Mammary epithelial cell (primary cell): ENCODE measurements around the gene LAMC3.

Source experiments
- CTCF ChIP-seq, 2 donors: IDR thresholded peaks in 1 of 2; conservative IDR thresholded peaks in 1 of 2; 2 replicates each; pipeline ENCODE4 v1.5.1; 2011 to 2012; ENCODE audit warnings: inconsistent platforms in 2 of 2, low read length in 2 of 2, mild to moderate bottlenecking in 2 of 2, control low read depth in 1 of 2, low read depth in 1 of 2; ENCODE audit not compliant: insufficient read depth in 1 of 2; ENCODE audit errors: extremely low read depth in 1 of 2
- EZH2 ChIP-seq: IDR thresholded peaks from 2 replicates; pipeline ENCODE4 v1.6.1; 2012; ENCODE audit warnings: low read length, inconsistent platforms, borderline replicate concordance

- no peak for TF ChIP-seq CTCF (conservative IDR thresholded peaks at IDR 0.05 in 1 of 2, IDR thresholded peaks at IDR 0.05 in 1 of 2; ENCODE audit: extremely low read depth in 1 of 2, insufficient read depth in 1 of 2, low read depth in 1 of 2, low read length in 2 of 2)
- TF ChIP-seq EZH2 = no peak
These were observed 29.2 kb upstream of the LAMC3 start for GRCh38 chr9:130979591-130980385.
